Testis (tissue), 3 donors: ENCODE results near the gene GAS2L3. TPM values are rescaled to one million over a fixed set of nuclear protein-coding genes. Genes with fewer than 3 reads are reported as not detected.
A peak's percentile ranks its signal among the peaks of the same experiment; 100 is the strongest.

Source experiments
- DNase-seq: peaks from one replicate; pipeline ENCODE4 v3.0.0-alpha.2; 2019
- H3K27ac ChIP-seq, 2 donors: fragments of 200-600 bp; sonication (generic); one replicate each; pipeline ENCODE4 v1.5.1; 2019
- H3K27me3 ChIP-seq: fragments of 200-600 bp; sonication (generic); one replicate; pipeline ENCODE4 v1.5.1; 2019
- H3K36me3 ChIP-seq: fragments of 200-600 bp; sonication (generic); one replicate; pipeline ENCODE4 v1.5.1; 2017; ENCODE audit warnings: low read depth; ENCODE audit errors: missing control alignments
- H3K4me1 ChIP-seq: fragments of 200-600 bp; sonication (generic); one replicate; pipeline ENCODE4 v1.5.1; 2019
- H3K4me3 ChIP-seq, 2 donors: fragments of 200-600 bp; sonication (generic); one replicate each; pipeline ENCODE4 v1.5.1; 2017 to 2019
- H3K9me3 ChIP-seq: fragments of 200-600 bp; sonication (generic); one replicate; pipeline ENCODE4 v1.5.1; 2017
- CTCF ChIP-seq, 3 experiments: fragments of 450-650 bp in 2 of 3; fragments of 200-600 bp in 1 of 3; sonication (generic) in 1 of 3; IDR thresholded peaks; one replicate each; pipeline ENCODE4 v1.5.1; 2016 to 2019; ENCODE audit warnings: antibody characterized with exemption in 3 of 3, mild to moderate bottlenecking in 2 of 3, moderate library complexity in 1 of 3
- POLR2A ChIP-seq: fragments of 450-650 bp; IDR thresholded peaks from one replicate; pipeline ENCODE4 v1.6.1; 2017; ENCODE audit warnings: antibody characterized with exemption, mild to moderate bottlenecking, moderate library complexity
- WGBS, 2 donors: methylation state at CpG; one replicate each; pipeline ENCODE4 v1.1.5; 2018; 5-methylcytosine and 5-hydroxymethylcytosine counted together
- intact Hi-C: fragments of 100-400 bp; cut with DNase I; formaldehyde crosslinking; loops from one replicate; pipeline ENCODE4 v1.15.1; 2023; ENCODE audit warnings: low total_unique reads
- polyA plus RNA-seq: library from polyadenylated mRNA; stranded (reverse); fragments of 350-450 nt; fragmentation: Illumina TruSeq; extraction: RNeasy Lipid Tissue Mini Kit (QIAGEN cat#74804); gene quantifications from one replicate; pipeline ENCODE4 v1.2.3, GENCODE V29; 2014; ENCODE audit warnings: low read depth, low replicate concordance; ENCODE audit not compliant: insufficient read depth
- small RNA-seq, 2 donors: library from RNA; depleted of rRNA; stranded (forward); fragments of <200 nt; gene quantifications; one replicate each; pipeline ENCODE3, GENCODE V24; 2016
- total RNA-seq, 2 donors: library from RNA; depleted of rRNA; stranded (reverse); fragments of >200 nt; gene quantifications; one replicate each; pipeline ENCODE4 v1.2.3, GENCODE V29; 2016

Gene GAS2L3
- total and polyA plus RNA-seq, 3 donors from 2014 or later, result 9.7 to 11.8 (median 10.4) TPM

- no peaks in the 10 kb centered on the region for H3K4me1 ChIP-seq
- H3K27me3 ChIP-seq, result no peaks in the 10 kb centered on the region
- no peak overlapping the region for H3K27ac ChIP-seq
- no peak overlapping the region for H3K4me3 ChIP-seq
- no peak for TF ChIP-seq POLR2A
- TF ChIP-seq CTCF (IDR thresholded peaks at IDR 0.05), result no peak
- 81 to 86% methylated on average over 4 of the region's 4 CpGs for WGBS, 2 donors
- H3K9me3 ChIP-seq, result no peaks in the 10 kb centered on the region
- DNase-seq, result no peak
- no peaks in the 10 kb centered on the region for H3K36me3 ChIP-seq
- intact Hi-C loops, result no loop called here
Measured at GRCh38 chr12:100669922-100670321, 96.4 kb downstream of the GAS2L3 start.

- no peaks in the 10 kb centered on the region for H3K36me3 ChIP-seq
- no peaks in the 10 kb centered on the region for H3K9me3 ChIP-seq
- no peak overlapping the region for H3K27ac ChIP-seq
- intact Hi-C loops, result no loop called here
- H3K27me3 ChIP-seq, result no peaks in the 10 kb centered on the region
- no peaks in the 10 kb centered on the region for H3K4me1 ChIP-seq
- DNase-seq, result no peak
- no peak for TF ChIP-seq POLR2A
- no peak for TF ChIP-seq CTCF (IDR thresholded peaks at IDR 0.05)
- H3K4me3 ChIP-seq, result no peak overlapping the region
- WGBS, 2 donors, result 78 to 83% methylated on average over 6 to 7 of the region's 7 CpGs
Measured at GRCh38 chr12:100671396-100672074, 98.1 kb downstream of the GAS2L3 start.

- Histone ChIP-seq H3K4me3 (no peak overlapping the region), H3K27ac (no peak overlapping the region), H3K36me3 (no peaks in the 10 kb centered on the region), H3K4me1 (no peaks in the 10 kb centered on the region), H3K9me3 (no peaks in the 10 kb centered on the region), H3K27me3 (no peaks in the 10 kb centered on the region)
- intact Hi-C loops, result no loop called here
- no peak for TF ChIP-seq POLR2A
- peak in 1 of 3 experiments; percentile 32 for TF ChIP-seq CTCF (IDR thresholded peaks at IDR 0.05)
- WGBS, 2 donors, result 65 to 78% methylated on average over 2 of the region's 2 CpGs
- peak; percentile 41 for DNase-seq
Measured at GRCh38 chr12:100672075-100672592, 98.7 kb downstream of the GAS2L3 start.

GRCh38 chr12:100674036-100674888 is 100.8 kb downstream of the GAS2L3 start:
- Histone ChIP-seq H3K4me1 (no peaks in the 10 kb centered on the region), H3K36me3 (no peaks in the 10 kb centered on the region), H3K27me3 (no peaks in the 10 kb centered on the region), H3K4me3 (no peak overlapping the region), H3K9me3 (no peaks in the 10 kb centered on the region), H3K27ac (no peak overlapping the region)
- 74 to 86% methylated on average over 7 of the region's 7 CpGs for WGBS, 2 donors
- intact Hi-C loops, result no loop called here
- DNase-seq, result no peak
- TF ChIP-seq POLR2A (no peak), CTCF (IDR thresholded peaks at IDR 0.05) (no peak)

Small RNA genes within 50 kb of the gene (small RNA-seq; reads per million reads assigned to genes)
- 0 reads per million in 2 donors for gene AC010200.2

Other genes with a start within 250 kb of the GAS2L3 start
- gene SLC17A8, start 216.6 kb upstream of the GAS2L3 start, total RNA-seq, result under 1 TPM; 0.08 to 0.37 TPM
- 0.28 TPM for gene SLC17A8, start 216.6 kb upstream of the GAS2L3 start, polyA plus RNA-seq
- gene NR1H4, start 99.8 kb upstream of the GAS2L3 start, total RNA-seq, result 1 to 10 TPM in 1 of 2 donors, under 1 TPM in 1; 0.43 to 1.3 TPM
- 0.66 TPM for gene NR1H4, start 99.8 kb upstream of the GAS2L3 start, polyA plus RNA-seq
- gene ANO4, start 221.1 kb downstream of the GAS2L3 start, total RNA-seq, result 10 to 100 TPM in 1 of 2 donors, 1 to 10 TPM in 1; 9.5 to 13.0 TPM
- 2.4 TPM for gene ANO4, start 221.1 kb downstream of the GAS2L3 start, polyA plus RNA-seq